ENCODE measurements around the gene SYMPK.
"Not testable (repeated sequence)": the region's sequence is repeated elsewhere in the genome, so short reads cannot be mapped to it uniquely, and the experiment has no call there.

SYMPK gene

DNA sequence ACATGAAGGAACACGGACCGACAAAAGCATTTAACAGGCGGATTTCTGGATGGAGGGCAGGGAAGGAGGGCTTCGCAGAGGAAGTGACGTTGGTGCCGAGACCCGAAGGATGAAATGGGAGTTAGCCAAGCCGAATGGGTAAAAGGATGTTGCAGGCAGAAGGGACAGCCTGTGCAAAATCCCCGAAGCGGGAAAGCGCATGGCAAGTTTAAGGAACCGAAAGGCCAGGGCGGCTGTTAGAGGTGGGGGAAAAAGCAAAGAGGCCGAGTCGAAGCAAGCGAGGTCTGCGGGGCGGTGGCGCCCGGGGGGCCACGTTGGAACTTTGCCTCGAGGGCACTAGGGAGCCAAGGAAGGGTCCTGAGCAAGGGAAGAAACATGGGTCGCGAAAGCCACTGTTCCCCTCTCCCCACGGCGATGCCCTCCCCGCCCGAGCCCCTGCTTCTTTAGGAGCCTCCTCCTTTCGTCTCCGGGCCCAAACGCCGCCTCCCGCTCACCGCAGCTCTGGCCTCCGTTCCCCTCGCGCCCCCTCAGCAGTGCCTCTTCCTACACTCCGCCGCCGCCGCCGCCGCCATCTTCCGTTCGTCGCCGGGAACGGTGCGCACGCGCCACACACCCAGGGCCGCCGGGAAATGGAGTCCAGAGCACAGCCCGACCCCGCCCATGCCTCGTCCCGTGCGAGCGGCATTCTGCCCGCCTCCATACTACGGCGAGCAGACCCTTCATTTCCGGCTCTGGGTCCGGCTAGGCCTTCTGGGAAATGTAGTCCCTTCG, at the start of gene SYMPK:
Gene SYMPK (minus strand): TSS at position 584 of the 771 bp plus-strand sequence. CDS start 8,652 bp downstream, outside the sequence.
- DNase-seq = peak; percentile 97

DNA sequence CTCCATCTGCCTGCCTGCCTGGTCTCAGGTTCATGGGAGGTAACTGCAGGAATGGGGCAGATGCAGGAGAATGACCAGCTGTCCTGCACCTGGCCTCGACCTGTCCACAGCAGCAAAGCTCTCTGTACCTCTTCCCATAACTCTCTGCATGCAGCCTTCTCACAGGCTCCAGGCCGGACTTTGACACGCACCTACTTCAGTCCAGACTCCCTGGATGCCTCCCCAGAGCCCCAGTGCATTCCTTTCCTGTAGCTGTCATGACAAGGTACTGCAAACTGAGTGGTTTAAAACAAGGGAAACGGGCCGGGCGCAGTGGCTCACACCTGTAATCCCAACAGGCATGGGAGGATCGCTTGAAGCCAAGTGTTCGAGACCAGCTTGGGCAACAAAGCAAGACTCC, 48.3 kb upstream of the SYMPK start:
- DNase-seq = no peak

DNA sequence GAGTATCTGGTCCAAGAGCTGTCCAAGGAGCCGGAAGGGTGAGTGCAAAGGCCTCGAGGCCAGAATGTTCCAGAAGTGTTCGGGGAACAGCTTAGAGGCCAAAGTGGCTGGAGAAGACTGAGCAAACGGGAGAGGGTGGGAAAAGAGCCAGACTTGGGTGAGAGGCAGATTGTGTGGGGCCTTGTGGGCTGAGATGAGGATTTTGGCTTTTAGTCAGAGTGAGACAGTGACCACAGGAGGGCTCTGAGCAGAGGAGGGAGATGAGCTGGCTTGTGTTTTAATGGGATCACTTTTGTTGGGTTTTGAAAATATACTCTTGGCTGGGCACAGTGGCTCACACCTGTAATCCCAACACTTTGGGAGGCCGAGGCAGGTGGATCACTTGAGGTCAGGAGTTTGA, 46.0 kb upstream of the SYMPK start:
- no peak for DNase-seq

DNA sequence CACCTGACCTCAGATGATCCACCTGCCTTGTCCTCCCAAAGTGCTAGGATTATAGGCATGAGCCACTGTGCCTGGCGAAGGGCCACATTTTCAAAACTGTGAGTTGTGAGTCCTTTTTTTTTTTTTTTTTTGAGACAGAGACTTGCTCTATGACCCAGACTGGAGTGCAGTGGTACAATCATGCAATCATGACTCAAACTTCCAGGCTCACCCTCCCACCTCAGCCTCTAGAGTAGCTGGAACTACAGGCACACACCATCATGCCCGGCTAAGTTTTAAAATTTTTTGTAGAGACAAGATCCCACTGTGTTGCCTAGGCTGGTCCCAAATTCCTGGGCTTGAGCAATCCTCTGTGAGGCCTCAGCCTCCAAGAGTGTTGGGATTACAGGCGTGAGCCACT, 43.3 kb upstream of the SYMPK start:
- no peak for DNase-seq

DNA sequence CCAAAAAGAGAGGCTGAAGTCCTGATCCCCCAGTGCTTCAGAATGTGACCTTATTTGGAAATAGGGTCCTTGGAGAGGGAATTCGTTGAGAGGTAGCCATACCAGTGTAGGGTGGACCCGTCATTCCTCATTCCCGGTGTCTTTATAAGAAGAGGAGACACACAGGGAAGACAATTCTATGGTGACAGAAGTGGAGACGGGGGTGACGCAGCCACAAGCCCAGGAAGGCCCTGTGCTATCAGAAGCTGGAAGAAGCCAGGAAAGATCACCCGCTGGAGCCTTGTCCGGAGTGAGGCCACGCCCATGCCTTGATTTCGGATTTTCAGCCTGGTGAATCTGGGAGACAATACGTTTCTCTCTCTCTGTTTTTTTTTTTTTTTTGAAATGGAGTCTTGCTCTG, 42.1 kb upstream of the SYMPK start:
- DNase-seq = no peak

DNA sequence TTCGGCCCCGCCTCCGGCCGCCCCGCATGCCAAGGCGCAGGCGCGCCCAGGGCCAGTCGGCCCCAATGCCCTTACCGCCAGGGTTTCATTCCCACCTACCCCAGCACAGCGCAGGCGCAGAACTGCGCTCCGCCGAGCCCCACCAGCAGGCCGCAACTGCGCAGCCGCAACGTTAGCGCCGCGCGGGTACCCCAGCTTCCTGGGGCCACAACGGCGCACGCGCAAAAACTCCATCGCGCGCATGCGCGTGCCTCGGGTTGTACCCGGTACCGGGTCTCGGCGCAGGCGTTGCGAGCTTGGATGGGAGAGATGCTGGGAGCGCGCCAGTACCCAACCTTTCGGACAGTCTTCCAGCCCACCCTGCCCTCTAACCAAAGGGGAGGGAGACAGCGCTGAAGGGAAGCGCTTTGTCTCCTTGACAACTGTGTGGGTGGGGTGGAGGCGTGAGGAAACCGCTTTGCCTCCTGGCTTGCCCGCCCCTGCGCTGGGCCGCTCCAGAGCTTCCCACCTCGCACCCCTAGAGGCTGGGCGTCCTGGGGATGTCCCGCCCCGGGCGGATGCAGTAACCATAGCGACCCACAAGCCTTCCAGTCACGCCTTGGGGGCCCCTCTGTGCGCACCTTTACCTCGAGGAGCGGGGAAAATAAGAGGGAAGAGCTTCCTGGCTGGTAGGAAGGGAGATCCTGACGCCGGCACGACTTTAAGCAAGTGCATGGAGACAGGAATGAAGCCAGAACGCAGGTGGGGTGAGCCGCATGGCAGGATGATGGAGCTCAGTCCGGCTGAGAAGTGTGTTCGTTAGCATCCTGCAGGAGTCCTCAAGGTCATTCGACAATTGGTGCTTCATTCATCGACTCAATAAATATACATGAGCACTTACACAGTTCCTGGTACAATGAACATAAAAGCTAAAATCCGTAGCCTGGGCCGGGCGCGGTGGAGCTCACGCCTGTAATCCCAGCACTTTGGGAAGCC, 40.0 kb upstream of the SYMPK start:
- peak; percentile 90 for DNase-seq

DNA sequence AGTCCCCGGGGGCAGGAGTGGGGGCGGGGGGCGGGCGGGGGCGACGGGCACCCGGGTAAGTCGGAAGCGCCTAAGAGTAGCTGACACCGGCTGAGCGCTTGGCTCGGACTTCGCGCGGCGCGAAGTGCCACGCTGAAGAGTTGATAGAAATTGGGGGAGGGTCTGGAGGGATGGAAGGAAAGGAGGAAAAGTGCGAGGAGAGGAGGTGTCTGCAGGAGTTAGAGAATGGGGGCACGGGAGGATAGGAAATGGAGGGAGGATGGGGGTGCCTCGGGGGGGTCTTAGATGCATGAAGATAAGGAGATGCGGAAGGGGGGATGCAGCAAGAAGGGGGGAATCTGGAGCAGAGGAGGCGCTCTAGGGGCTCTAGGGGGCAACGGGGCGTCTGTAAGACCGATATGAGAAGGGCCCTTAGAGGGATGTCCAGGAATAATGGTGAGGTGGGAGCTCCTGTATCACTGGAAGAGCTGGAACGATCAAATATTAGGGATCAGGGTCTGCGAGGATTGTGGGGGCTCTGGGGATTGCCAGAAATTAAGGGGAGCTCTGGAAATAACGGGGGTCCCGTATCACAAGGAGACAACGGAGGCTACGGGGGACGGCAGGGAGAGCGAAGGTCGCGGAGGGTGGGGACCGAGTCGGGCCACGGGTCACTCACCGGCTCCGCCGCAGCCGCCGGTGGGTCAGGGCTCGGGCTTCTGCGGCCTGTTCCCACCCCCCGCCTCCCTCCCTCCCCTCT, 39.1 kb upstream of the SYMPK start, which contains the start of gene MYPOP:
Gene MYPOP (minus strand): TSS at position 702 of the 739 bp plus-strand sequence. CDS start 840 bp downstream, outside the sequence.
- no peak for DNase-seq

DNA sequence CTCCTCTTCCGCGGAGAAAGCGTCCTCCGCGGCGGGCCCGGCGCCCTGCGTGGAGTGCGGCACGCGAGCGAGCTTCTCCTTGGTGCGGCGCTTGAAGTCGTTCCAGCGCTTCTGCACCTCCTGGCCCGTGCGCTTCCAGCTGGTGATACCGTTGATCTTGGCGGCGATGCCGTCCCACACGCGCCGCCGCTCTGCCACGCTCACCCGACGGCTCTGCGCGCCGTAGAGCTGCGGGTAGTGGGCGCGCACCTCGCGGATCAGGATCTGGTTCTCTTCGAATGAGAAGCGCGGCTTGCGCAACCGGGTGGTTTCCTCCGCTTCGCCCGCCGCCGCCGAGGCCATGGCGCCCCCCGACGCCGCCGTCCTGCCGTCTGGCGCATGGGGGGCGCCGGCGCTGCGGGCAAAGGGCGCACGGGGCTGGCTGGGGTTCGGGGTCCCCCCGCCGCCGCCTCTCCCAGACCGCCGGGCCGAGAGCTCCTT, 38.5 kb upstream of the SYMPK start:
- DNase-seq = no peak

DNA sequence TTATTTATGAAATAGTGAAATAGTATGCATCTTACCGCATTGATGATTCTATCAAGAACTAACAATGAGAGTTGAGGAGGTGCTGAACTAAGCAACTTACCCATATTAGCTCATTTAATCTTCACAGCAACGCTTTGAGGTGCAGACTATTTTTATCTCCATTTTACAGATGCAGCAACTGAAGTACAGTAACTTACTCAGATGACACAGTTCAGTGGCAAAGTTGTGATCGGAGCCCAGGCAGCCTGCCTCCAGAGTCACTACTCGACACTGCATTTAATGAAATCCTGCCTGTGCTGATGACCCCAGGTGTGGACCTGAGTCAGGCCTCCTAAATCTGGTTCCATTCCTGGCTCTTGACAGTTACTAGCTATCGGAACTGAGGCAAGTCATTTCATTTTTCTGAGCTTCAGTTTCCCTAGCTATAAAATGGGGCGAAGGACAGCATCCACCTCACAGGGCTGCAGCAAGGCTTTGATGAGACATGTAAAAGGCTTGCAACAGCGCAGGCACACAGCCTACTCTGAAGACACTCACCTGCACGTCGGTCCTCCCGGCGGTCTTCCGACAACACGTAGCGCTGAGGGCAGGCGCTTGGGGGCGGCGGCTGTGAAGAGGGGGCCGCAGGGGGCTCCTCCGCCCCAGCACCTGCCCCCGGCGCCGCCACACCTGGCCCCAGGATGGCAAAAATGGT, 37.9 kb upstream of the SYMPK start:
- DNase-seq = no peak

DNA sequence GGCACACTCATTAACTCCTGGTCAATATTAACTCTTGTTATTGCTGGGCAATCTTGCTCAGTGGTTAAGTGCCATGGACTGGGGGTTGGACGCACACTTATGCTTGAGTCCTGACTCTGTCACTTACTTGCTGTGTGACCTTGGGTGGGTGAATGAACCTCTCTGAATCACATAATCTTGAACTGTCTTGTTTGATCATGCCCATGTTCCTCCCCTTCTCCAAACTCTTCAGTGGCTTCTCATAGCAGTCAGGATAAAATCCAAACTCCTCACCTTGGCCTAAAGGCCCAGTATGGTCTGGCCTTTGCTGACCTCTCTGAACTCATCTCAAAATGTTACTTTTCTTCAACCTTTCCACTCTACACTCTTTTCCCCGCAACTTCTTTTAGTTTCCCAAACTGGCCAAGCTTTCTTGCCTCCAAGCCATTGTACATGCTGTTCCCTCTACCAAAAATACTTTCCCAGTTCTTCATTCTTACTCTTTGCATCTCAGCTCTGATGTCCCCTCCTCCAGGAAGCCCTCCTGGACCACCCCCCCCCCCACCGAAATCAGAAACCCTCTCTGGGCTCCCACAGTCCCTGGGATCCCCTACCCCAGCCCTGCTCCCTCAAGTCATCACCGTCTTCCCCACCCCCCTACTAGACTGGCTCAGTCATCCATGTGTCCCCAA, 37.1 kb upstream of the SYMPK start:
- no peak for DNase-seq

DNA sequence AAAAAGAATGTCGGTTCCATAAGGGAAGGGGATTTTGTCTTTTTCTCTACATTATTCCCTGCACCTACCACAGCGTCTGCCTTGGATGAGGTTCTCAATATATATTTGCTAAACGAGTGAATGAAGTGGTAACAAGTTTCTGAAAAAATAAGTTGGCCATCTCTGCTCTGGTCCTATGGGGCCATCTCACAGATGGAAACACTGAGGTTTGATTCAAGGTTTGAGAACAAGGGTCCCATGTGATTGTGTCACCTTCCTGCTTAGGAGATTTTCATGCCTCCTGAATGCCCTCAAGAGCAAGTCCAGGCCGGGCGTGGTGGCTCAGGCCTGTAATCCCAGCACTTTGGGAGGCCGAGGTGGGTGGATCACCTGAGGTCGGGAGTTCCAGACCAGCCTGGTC, 36.3 kb upstream of the SYMPK start:
- DNase-seq = no peak

DNA sequence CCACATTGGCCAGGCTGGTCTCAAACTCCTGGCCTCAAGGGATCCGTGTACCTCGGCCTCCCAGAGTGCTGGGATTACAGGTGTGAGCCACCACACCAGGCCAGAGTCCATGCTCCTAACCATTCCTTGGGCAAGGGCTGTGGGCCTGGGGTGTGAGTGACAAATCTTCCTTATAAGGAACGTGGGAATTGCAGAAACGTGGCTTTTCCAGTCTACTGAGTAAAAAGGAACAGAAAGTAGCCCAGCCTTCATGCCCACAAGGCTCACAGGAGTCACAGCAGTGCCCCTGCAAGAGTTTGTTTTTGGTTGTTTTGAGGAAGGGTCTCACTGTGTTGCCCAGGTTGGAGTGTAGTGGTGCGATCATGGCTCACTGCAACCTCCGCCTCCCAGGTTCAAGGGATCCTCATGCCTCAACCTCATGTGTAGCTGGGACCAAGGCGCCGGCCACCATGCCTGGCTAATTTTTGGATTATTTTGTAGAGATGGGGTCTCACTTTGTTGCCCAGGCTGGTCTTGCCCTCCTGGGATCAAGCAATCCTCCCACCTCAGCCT, 34.4 kb upstream of the SYMPK start:
- DNase-seq = no peak

DNA sequence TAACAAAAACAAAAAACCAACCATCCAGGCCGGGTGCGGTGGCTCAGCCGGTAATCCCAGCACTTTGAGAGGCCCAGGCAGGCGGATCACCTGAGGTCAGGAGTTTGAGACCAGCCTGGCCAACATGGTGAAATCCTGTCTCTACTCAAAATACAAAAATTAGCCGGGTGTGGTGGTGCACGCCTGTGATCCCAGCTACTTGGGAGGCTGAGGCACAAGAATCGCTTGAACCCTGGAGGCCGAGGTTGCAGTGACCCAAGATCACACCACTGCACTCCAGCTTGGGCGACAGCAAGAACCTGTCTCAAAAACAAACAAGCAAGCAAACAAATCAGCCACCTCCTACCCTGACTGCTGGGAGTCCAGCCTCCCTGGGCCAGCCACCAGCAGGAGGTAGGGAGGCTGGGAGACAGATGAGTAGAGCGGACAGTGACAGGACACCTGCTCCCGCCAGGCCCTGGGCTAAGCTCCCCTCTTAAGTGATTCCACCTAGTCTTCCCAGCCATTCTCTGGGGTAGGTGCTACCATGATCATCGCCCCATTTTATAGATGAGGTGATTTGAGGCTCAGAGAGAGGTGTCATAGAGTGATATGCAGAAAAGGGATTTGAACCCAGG, 33.1 kb upstream of the SYMPK start:
- DNase-seq = not testable (repeated sequence)

DNA sequence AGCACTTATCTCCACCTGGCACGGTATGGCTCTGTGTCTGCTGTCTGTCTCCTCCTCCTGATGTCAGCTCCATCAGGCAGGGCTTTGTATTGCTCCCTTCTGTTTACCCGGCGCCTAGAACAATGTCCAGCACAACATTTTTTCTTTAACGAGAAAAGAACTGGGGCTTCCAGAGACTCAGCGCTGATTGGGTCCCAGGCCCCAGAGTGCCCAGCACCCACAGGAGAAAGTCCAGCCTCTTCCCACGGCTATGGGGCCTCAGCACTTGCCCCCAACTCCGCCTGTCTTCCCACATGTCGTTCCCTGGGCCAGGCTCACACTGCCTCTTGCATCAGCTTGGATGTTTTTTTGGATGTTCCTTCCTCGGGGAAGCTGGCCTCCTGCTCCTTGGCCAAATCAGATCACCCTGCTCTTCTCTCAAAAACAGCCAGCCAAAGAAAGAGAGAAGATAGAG, 32.6 kb upstream of the SYMPK start:
- DNase-seq = no peak

DNA sequence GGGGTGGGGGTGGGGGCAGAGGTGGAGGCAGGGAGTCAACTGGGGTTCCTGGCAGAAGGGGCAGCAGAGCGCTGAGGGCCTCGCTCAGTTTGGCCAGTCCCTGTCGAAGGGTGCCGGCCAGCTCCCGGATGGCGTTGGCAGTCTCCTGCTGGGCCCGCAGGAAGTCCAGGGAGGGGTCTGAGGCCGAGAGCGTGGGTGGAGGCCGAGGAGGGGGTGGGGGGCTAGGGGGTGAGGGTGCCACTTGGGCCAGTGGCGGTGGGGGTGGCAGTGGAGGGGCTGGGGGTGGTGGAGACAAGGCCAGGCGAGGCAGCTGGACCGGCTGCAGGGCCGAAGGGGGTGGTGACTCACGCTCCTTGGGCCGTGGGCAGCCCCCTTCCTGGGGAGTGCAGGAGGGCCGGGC, 27.9 kb upstream of the SYMPK start:
- no peak for DNase-seq

DNA sequence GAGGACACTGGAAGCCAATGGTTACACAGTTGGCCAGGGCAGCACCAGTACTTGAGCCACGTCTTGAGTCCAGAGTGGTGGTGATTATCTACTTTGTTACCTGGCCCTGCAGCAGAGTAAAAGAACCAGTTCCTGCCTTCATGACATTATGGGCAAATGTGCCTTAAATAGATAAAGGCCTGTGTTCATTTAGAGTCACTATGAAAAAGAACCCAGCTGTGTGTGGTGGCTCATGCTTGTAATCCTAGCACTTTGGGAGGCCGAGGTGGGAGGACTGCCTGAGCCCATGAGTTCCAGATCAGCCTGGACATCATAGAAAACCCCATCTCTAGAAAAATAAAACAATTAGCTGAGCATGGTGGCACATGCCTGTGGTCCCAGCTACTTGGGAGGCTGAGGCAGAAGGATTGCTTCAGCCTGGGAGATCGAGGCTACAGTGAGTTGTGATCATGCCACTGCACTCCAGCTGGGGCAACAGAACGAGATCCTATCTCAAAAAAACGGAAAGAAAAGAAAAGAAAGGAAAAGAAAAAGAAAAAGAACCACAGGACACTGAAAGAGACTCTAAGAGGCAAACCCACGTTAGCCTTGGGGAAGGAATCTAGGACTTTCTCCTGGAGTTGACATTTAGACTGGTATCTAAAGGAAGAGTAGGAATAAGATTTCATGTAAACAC, 26.4 kb upstream of the SYMPK start:
- DNase-seq = no peak

DNA sequence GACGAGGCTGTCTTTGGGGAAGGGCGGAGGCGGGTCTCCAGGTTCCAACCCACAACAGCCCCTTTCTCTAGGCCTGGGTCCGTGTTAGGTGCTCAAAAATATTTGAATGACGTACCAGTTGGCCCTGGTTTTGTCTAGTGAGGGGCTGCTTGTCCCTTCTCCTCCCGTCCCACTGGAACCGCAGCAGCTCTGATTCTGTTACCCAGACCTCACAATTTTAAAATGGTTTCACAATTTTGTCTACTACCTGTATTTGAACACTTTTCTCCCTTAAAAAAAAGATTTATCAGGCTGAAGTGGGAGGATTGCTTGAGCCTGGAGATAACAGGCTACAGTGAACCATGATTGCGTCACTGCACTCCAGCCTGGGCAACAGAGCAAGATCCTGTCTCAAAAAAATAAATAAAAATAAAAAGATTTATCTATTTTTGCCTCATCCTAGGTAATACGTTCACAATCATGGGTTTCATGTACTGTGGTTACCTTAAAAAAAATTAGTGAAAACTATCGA, 24.3 kb upstream of the SYMPK start:
- no peak for DNase-seq

DNA sequence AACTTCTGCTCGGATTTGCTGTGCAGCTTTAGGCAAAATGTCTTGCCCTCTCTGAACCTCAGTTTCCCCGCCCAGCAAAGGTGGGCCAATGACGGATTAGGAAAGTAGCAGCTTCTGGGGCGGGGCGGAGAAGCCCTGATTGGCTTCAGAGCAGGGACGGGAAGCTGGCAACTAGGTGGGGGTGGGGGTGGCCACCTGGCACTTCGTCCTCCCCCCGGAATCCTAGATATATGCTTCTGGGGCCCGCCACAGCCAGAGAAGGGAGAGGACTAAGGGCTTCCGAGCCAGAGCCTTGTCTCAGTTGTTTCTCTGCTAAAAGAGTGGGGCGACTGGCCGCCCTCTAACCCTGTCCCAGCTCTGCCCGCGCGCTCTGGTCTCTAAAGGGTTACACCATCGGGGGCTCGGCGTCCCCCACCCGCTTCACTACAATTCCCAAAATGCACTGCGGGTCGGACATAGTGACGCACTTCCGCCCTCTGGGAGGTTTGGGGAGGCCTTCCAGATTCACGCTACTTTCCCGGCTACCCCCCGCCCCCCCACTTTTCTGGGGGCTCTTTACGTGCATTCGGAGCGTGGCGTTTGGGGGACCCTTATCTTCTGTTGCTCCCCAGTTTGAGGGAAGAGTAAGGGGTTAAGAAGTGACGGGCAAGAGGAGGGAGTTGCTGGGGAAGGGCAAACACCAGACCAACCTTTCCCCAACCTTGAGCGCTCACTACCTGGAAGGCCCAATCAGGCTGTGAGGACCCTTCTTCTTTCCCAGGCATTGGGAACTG, 23.7 kb upstream of the SYMPK start:
- DNase-seq = peak; percentile 65

All from NCI-H1048 (cell line).